Activated CD8-positive, alpha-beta T cell treated with anti-CD3 and anti-CD28 coated beads, Interleukin-2, amount 10 ng/mL, durations not matched to agents 7 days and 5 days (primary cell): Measurements from ENCODE around the gene ARID5A. TPM values are rescaled to one million over a fixed set of nuclear protein-coding genes. Genes with fewer than 3 reads are reported as not detected.

Experiments
- ATAC-seq: fragments of 150-1000 bp; cut with Tn5 transposase; one replicate; pipeline ENCODE4 v1.10.0; 2021; ENCODE audit warnings: moderate library complexity
- CTCF ChIA-PET: fragments of 350-600 bp; sonication (Branson Sonifier 250); formaldehyde crosslinking; loops from one replicate; lab custom pipeline; 2021; ENCODE audit warnings: antibody characterized with exemption; lab: Charles Lee
- POLR2A ChIA-PET: fragments of 350-600 bp; sonication (Branson Sonifier 250); formaldehyde crosslinking; loops from one replicate; lab custom pipeline; 2021; ENCODE audit warnings: antibody characterized with exemption; lab: Charles Lee
- DNase-seq: peaks from one replicate; pipeline ENCODE4 v3.0.0-alpha.2; 2020
- H3K27ac Mint-ChIP-seq: one replicate; pipeline ENCODE4 v1.8.0; 2021; ENCODE audit warnings: mild to moderate bottlenecking, mixed read lengths
- H3K27me3 Mint-ChIP-seq: one replicate; pipeline ENCODE4 v1.8.0; 2021; ENCODE audit warnings: low read depth, mixed read lengths
- H3K36me3 Mint-ChIP-seq: one replicate; pipeline ENCODE4 v1.8.0; 2021; ENCODE audit warnings: low read depth, mixed read lengths
- H3K4me1 Mint-ChIP-seq: one replicate; pipeline ENCODE4 v1.8.0; 2021; ENCODE audit warnings: low read depth, mixed read lengths
- H3K4me3 Mint-ChIP-seq: one replicate; pipeline ENCODE4 v1.8.0; 2021; ENCODE audit warnings: mild to moderate bottlenecking, mixed read lengths
- H3K9me3 Mint-ChIP-seq: one replicate; pipeline ENCODE4 v1.8.0; 2022; ENCODE audit warnings: mixed read lengths; ENCODE audit not compliant: insufficient read depth
- total RNA-seq, 2 experiments: library from RNA; stranded (reverse); gene quantifications; one replicate each; pipeline ENCODE4 v1.2.3, GENCODE V29; 2021

The ARID5A gene
- total RNA-seq, 2 experiments from 2014 or later: 37.7 to 40.1 TPM

GRCh38 chr2:96521219-96521618, 15.3 kb upstream of the ARID5A start:
- no peak for ATAC-seq
- CTCF ChIA-PET: interaction anchor here (0.8 to 3.9 kb wide), 4 partner anchors 8 to 33 kb away, joined by 3 to 20 read pairs (median 4); no protein-coding TSS in a partner anchor
- Mint-ChIP-seq H3K9me3 (peaks cover 8% of the 10 kb centered on the region), H3K36me3 (peaks cover 9% of the 10 kb centered on the region), H3K4me1 (peaks cover 43% of the 10 kb centered on the region), H3K4me3 (no peak overlapping the region), H3K27me3 (peaks cover 1% of the 10 kb centered on the region), H3K27ac (no peak overlapping the region)
- no peak for DNase-seq
- POLR2A ChIA-PET: interaction anchor here (1.6 kb wide), 1 partner anchor 16 kb away, joined by 4 read pairs; no protein-coding TSS in a partner anchor

DNA sequence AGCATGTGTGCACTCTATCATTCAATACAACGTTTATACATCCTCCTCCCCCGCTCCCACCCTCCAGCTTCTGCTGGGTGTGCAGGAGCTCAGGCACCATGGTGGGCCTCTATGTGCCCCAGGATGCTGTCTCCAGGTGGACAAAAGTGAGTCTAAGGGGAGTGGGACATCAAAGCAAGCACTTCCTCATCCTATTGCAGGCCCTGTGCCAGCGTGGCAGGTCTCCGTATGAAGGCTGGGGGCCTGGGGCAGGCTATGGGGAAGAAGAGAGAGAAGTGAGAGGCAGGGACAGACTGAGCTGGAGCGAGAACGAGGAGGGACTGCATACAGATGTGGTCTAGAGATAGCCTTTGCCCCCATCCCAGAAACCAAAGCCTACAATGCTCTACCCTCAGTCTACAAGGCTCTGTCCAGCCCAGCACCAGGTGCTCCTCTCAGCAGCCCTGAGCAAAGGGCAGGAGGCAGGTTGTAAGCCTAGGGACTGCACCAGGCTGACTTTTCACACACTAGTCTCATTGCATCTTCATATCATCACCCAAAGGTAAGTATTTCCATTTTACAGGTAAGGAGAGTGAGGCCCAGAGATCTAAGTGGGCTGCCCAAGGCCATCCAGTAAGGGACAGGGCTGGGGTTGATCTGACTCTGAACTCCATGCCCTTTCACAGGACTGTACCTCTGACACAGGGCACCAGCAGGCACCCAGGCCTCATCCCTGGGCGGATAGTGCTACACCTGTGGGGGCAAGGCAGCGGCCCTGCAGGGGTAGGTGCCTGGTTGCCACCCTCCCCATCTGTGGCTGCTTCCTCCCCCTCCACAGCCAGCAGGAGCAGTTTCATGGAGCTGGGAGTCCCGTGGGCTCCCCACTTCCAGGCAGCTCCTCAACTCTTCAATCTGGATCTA, 14.0 kb upstream of the ARID5A start:
- ATAC-seq (no peak), DNase-seq (no peak)
- Mint-ChIP-seq H3K36me3 (peaks cover 2% of the 10 kb centered on the region), H3K4me3 (no peak overlapping the region), H3K27me3 (peaks cover 1% of the 10 kb centered on the region), H3K9me3 (peaks cover under 1% of the 10 kb centered on the region), H3K4me1 (peaks cover 53% of the 10 kb centered on the region), H3K27ac (no peak overlapping the region)
- ChIA-PET CTCF (interaction anchor here (1.0 to 3.9 kb wide), 3 partner anchors 9 to 15 kb away, joined by 3 to 20 read pairs (median 5); partner anchors contain the start of gene ARID5A), POLR2A (interaction anchor here (1.6 kb wide), 1 partner anchor 15 kb away, joined by 4 read pairs; no protein-coding TSS in a partner anchor)

GRCh38 chr2:96523659-96524481, 12.7 kb upstream of the ARID5A start:
- ChIA-PET POLR2A (interaction anchor here (5.5 kb wide), 1 partner anchor 14 kb away, joined by 99 read pairs; the partner anchor contains the start of gene ARID5A), CTCF (interaction anchor here (1.0 to 3.9 kb wide), 3 partner anchors 14 to 30 kb away, joined by 4 to 20 read pairs (median 5); partner anchors contain the start of gene ARID5A)
- H3K9me3 Mint-ChIP-seq: no peaks in the 10 kb centered on the region
- ATAC-seq (peak; percentile 42), DNase-seq (no peak)
- peak overlapping the region; percentile 27 for H3K27ac Mint-ChIP-seq
- H3K27me3 Mint-ChIP-seq: peaks cover 1% of the 10 kb centered on the region
- peak overlapping the region; percentile 36 for H3K4me3 Mint-ChIP-seq
- H3K36me3 Mint-ChIP-seq: no peaks in the 10 kb centered on the region
- peaks cover 65% of the 10 kb centered on the region for H3K4me1 Mint-ChIP-seq

- no peaks in the 10 kb centered on the region for H3K27me3 Mint-ChIP-seq
- peak overlapping the region; percentile 36 for H3K4me3 Mint-ChIP-seq
- ChIA-PET CTCF (interaction anchor here (0.9 to 5.5 kb wide), 6 partner anchors 13 to 118 kb away, joined by 4 to 56 read pairs (median 5); partner anchors contain the start of gene ARID5A), POLR2A (interaction anchor here (1.0 to 5.5 kb wide), 2 partner anchors 13 to 38 kb away, joined by 3 to 99 read pairs; partner anchors contain the start of gene ARID5A)
- H3K4me1 Mint-ChIP-seq: peaks cover 70% of the 10 kb centered on the region
- peak overlapping the region; percentile 52 for H3K27ac Mint-ChIP-seq
- no peaks in the 10 kb centered on the region for H3K9me3 Mint-ChIP-seq
- H3K36me3 Mint-ChIP-seq: no peaks in the 10 kb centered on the region
- no peak for DNase-seq
- ATAC-seq: peak; percentile 28
Observed at GRCh38 chr2:96524482-96525210, 11.9 kb upstream of the ARID5A start.

GRCh38 chr2:96525211-96525507, 11.4 kb upstream of the ARID5A start:
- DNase-seq (no peak), ATAC-seq (no peak)
- POLR2A ChIA-PET: interaction anchor here (1.0 to 5.5 kb wide), 2 partner anchors 12 to 39 kb away, joined by 3 to 99 read pairs; partner anchors contain the start of gene ARID5A
- CTCF ChIA-PET: interaction anchor here (0.9 to 5.5 kb wide), 4 partner anchors 12 to 118 kb away, joined by 4 to 56 read pairs (median 6); partner anchors contain the start of gene ARID5A
- Mint-ChIP-seq H3K4me1 (peaks cover 75% of the 10 kb centered on the region), H3K4me3 (no peak overlapping the region), H3K36me3 (no peaks in the 10 kb centered on the region), H3K27ac (peak overlapping the region; percentile 52), H3K27me3 (no peaks in the 10 kb centered on the region), H3K9me3 (no peaks in the 10 kb centered on the region)

GRCh38 chr2:96526101-96526591, 10.4 kb upstream of the ARID5A start:
- H3K9me3 Mint-ChIP-seq: no peaks in the 10 kb centered on the region
- ChIA-PET CTCF (interaction anchor here (1.3 to 5.5 kb wide), 5 partner anchors 11 to 28 kb away, joined by 4 to 56 read pairs (median 8); partner anchors contain the start of gene ARID5A), POLR2A (interaction anchor here (1.0 to 5.5 kb wide), 5 partner anchors 11 to 587 kb away, joined by 3 to 99 read pairs (median 5); partner anchors contain the start of genes ANKRD36 and ARID5A)
- ATAC-seq (no peak), DNase-seq (no peak)
- no peak overlapping the region for H3K27ac Mint-ChIP-seq
- H3K36me3 Mint-ChIP-seq: no peaks in the 10 kb centered on the region
- H3K4me3 Mint-ChIP-seq: no peak overlapping the region
- H3K4me1 Mint-ChIP-seq: peaks cover 84% of the 10 kb centered on the region
- no peaks in the 10 kb centered on the region for H3K27me3 Mint-ChIP-seq

GRCh38 chr2:96526615-96527285, 9.8 kb upstream of the ARID5A start:
- ATAC-seq (no peak), DNase-seq (no peak)
- Mint-ChIP-seq H3K4me1 (peaks cover 88% of the 10 kb centered on the region), H3K27me3 (no peaks in the 10 kb centered on the region), H3K27ac (peak overlapping the region; percentile 78), H3K9me3 (no peaks in the 10 kb centered on the region), H3K36me3 (no peaks in the 10 kb centered on the region), H3K4me3 (peak overlapping the region; percentile 69)
- POLR2A ChIA-PET: interaction anchor here (0.6 to 5.5 kb wide), 8 partner anchors 11 to 1192 kb away, joined by 3 to 99 read pairs (median 4); partner anchors contain the start of genes ANKRD36 and ARID5A
- CTCF ChIA-PET: interaction anchor here (0.8 to 5.5 kb wide), 6 partner anchors 8 to 27 kb away, joined by 3 to 56 read pairs (median 7); partner anchors contain the start of gene ARID5A

DNA sequence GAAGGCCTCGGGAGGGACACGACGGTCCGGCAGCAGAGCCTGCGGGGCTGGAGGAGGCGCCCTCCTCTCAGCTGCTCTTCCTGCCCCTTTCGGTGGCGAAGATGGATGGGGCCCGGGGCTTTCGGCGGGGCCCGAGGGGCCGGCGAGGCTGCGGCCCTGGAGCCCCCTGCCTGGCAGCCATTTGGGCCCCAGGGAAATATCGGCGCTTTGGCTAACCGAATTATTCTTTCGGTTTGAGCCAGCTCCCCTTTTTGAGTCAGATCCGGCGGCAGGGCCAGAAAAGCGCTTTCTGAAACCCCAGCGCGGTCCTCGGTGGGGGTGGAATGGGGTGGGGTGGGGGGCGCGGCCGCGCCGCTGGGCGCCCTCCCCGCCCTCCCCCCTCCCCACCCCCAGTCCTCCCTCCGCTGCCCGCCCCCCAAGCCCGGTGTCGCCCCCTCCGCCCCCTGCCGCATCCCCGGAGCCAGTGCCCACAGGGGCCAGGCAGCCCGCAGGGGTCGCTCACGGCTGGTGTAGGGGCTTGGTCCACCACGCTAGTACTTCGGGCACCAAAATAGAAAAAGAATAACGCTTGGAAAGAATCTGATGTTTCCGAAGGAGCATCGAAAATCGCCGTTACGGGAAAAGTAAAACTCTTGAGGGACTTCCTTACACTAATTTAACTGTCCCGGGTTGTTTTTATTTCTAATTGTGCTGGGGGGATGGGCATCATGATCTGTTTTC, 9.1 kb upstream of the ARID5A start:
- Mint-ChIP-seq H3K4me3 (peak overlapping the region; percentile 69), H3K4me1 (peaks cover 90% of the 10 kb centered on the region), H3K36me3 (no peaks in the 10 kb centered on the region), H3K27me3 (no peaks in the 10 kb centered on the region), H3K9me3 (no peaks in the 10 kb centered on the region), H3K27ac (peak overlapping the region; percentile 78)
- CTCF ChIA-PET: interaction anchor here (0.7 to 5.5 kb wide), 13 partner anchors 8 to 236 kb away, joined by 3 to 56 read pairs (median 6); partner anchors contain the start of gene ARID5A
- ATAC-seq (peak; percentile 30), DNase-seq (peak; percentile 77)
- POLR2A ChIA-PET: interaction anchor here (0.6 to 5.5 kb wide), 8 partner anchors 10 to 1191 kb away, joined by 3 to 99 read pairs (median 4); partner anchors contain the start of gene ARID5A

- DNase-seq: peak; percentile 62
- Mint-ChIP-seq H3K4me3 (peak overlapping the region; percentile 67), H3K4me1 (peaks cover 90% of the 10 kb centered on the region), H3K9me3 (no peaks in the 10 kb centered on the region), H3K27ac (peak overlapping the region; percentile 72), H3K36me3 (no peaks in the 10 kb centered on the region), H3K27me3 (no peaks in the 10 kb centered on the region)
- ATAC-seq: peak; percentile 35
- ChIA-PET CTCF (interaction anchor here (0.6 to 5.5 kb wide), 12 partner anchors 9 to 468 kb away, joined by 3 to 56 read pairs (median 5); partner anchors contain the start of gene ARID5A), POLR2A (interaction anchor here (0.9 to 5.5 kb wide), 7 partner anchors 9 to 223 kb away, joined by 3 to 99 read pairs (median 5); partner anchors contain the start of genes ARID5A, NCAPH and SNRNP200)
Observed at GRCh38 chr2:96528006-96528699, 8.4 kb upstream of the ARID5A start.
